ENCODE data around the gene IRF2.

- TF ChIP-seq CTCF (IDR thresholded peaks at IDR 0.05): peak in 3 of 6 experiments; percentile 8 to 29 (median 18)
- TF ChIP-seq POLR2A (IDR thresholded peaks at IDR 0.05): peak; percentile 29 to 71
Observed at GRCh38 chr4:184472614-184473498, 1.5 kb downstream of the IRF2 start.

All from adrenal gland (tissue), 5 donors.